ENCODE measurements around the gene SLC26A9.
"Not testable (repeated sequence)": the region's sequence is repeated elsewhere in the genome, so short reads cannot be mapped to it uniquely, and the experiment has no call there.

The SLC26A9 gene

DNA sequence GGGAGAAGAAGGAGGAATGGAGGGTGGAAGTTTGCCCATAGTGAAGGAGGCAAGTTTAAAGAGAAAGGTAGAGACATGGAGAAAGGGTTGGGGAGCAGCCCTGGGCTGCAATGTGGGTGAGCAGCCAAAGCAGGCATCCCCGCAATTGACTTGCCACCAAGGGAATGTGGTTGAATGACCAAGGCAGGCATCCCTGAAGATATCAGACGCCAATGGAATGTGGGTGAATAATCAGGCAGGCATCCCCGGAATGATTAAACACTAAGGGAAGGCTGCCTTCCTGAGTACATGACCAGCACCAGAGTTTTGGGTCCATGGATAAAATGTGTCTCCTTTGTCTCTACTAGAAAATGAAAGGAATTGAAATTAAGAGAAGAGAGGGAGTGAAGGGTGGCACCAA is 53.5 kb downstream of the SLC26A9 start:
- H3K4me2 ChIP-seq (ENCODE audit: low read length, poor library complexity, severe bottlenecking); H3K4me1 ChIP-seq (ENCODE audit: control insufficient read depth, insufficient read depth, low read depth, low read length); H3K27me3 ChIP-seq (ENCODE audit: control insufficient read depth in 1 of 2, insufficient read depth in 1 of 2, low read length in 2 of 2); H3K36me3 ChIP-seq (ENCODE audit: control insufficient read depth in 1 of 2, insufficient read depth in 2 of 2, low read depth in 1 of 2, low read length in 2 of 2); H2AFZ ChIP-seq (ENCODE audit: low read depth, low read length); H2BK5ac ChIP-seq (ENCODE audit: low read depth, low read length, poor library complexity, severe bottlenecking); H3K9me3 ChIP-seq (ENCODE audit: control insufficient read depth, low read length); H2AK5ac ChIP-seq (ENCODE audit: low read length, severe bottlenecking); H3K18ac ChIP-seq (ENCODE audit: low read depth in 1 of 2, low read length in 2 of 2); H3K9ac ChIP-seq (ENCODE audit: low read length); H3K4me3 ChIP-seq (ENCODE audit: insufficient read depth in 1 of 2, low read depth in 1 of 2, low read length in 2 of 2); H4K91ac ChIP-seq (ENCODE audit: low read length); H3K4ac ChIP-seq (ENCODE audit: low read depth in 1 of 2, low read length in 2 of 2); H3K23ac ChIP-seq (ENCODE audit: low read length in 2 of 2); H2BK12ac ChIP-seq (ENCODE audit: low read length in 2 of 2); H3K79me1 ChIP-seq (replicated peaks; ENCODE audit: low read length, poor library complexity, severe bottlenecking); H3K14ac ChIP-seq (ENCODE audit: low read length in 2 of 2); H2BK15ac ChIP-seq (ENCODE audit: low read depth, poor library complexity, severe bottlenecking); H2BK120ac ChIP-seq (ENCODE audit: low read depth, low read length): not testable (repeated sequence)
- peak; percentile 56 for DNase-seq
- 12% methylated on average over 3 of the region's 3 CpGs for WGBS
- H4K8ac ChIP-seq (ENCODE audit: low read length), result peak overlapping the region; percentile 13
- H3K27ac ChIP-seq (ENCODE audit: low read length, poor library complexity, severe bottlenecking), result peak overlapping the region; percentile 79

DNA sequence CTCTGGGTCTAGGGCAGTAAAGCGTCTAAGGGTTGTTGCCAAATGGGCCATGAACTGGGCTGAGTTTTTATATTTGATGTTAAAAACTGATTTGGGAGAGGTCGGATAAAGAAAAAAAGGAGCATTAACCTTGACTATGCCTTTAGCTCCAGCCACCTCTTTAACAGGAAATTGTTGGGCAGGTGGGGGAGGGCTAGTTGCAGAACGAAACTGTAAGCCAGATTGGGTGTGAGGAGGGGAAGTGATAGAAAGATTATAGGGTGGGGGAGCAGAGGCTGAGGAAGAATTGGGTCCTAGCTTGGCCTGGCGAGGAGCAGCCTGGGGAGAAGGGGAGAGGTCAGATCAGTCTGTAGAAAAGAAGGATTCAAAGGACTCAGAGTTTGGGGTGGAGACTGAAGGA is 54.2 kb downstream of the SLC26A9 start:
- H3K18ac ChIP-seq (ENCODE audit: low read depth in 1 of 2, low read length in 2 of 2); H3K4me2 ChIP-seq (ENCODE audit: low read length, poor library complexity, severe bottlenecking); H3K23ac ChIP-seq (ENCODE audit: low read length in 2 of 2); H2BK12ac ChIP-seq (ENCODE audit: low read length in 2 of 2); H2BK15ac ChIP-seq (ENCODE audit: low read depth, poor library complexity, severe bottlenecking); H2BK120ac ChIP-seq (ENCODE audit: low read depth, low read length); H3K4me1 ChIP-seq (ENCODE audit: control insufficient read depth, insufficient read depth, low read depth, low read length); DNase-seq; H4K8ac ChIP-seq (ENCODE audit: low read length); H3K4ac ChIP-seq (ENCODE audit: low read depth in 1 of 2, low read length in 2 of 2); H3K27me3 ChIP-seq (ENCODE audit: control insufficient read depth in 1 of 2, insufficient read depth in 1 of 2, low read length in 2 of 2); H2AFZ ChIP-seq (ENCODE audit: low read depth, low read length); H3K14ac ChIP-seq (ENCODE audit: low read length in 2 of 2); H3K4me3 ChIP-seq (ENCODE audit: insufficient read depth in 1 of 2, low read depth in 1 of 2, low read length in 2 of 2); H3K36me3 ChIP-seq (ENCODE audit: control insufficient read depth in 1 of 2, insufficient read depth in 2 of 2, low read depth in 1 of 2, low read length in 2 of 2); H4K91ac ChIP-seq (ENCODE audit: low read length); H3K9ac ChIP-seq (ENCODE audit: low read length); H3K9me3 ChIP-seq (ENCODE audit: control insufficient read depth, low read length); H3K79me1 ChIP-seq (replicated peaks; ENCODE audit: low read length, poor library complexity, severe bottlenecking): not testable (repeated sequence)
- 80% methylated on average over 4 of the region's 4 CpGs for WGBS
- H2AK5ac ChIP-seq (ENCODE audit: low read length, severe bottlenecking), result peak overlapping the region; percentile 33
- peak overlapping the region; percentile 48 for H3K27ac ChIP-seq (ENCODE audit: low read length, poor library complexity, severe bottlenecking)
- H2BK5ac ChIP-seq (ENCODE audit: low read depth, low read length, poor library complexity, severe bottlenecking), result peak overlapping the region; percentile 11

DNA sequence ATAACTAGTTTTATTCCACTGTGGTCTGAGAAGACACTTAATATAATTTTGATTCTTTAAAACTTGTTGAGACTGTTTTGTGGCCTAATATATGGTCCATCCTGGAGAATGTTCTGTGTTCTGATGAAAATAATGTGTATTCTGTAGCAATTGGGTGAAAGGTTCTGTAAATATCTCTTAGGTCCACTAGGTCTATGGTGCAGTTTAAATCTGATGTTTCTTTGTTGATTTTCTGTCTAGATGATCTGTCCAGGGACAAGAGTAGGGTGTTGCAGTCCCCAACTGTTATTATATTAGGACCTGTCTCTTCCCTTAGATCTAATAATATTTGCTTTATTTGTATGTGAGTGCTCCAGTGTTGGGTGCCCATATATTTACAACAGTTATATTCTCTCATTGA is 59.5 kb downstream of the SLC26A9 start:
- H3K36me3 ChIP-seq (ENCODE audit: control insufficient read depth in 1 of 2, insufficient read depth in 2 of 2, low read depth in 1 of 2, low read length in 2 of 2), result no peaks in the 10 kb centered on the region
- H2BK5ac ChIP-seq (ENCODE audit: low read depth, low read length, poor library complexity, severe bottlenecking), result no peak overlapping the region
- no peak overlapping the region for H3K4me3 ChIP-seq (ENCODE audit: insufficient read depth in 1 of 2, low read depth in 1 of 2, low read length in 2 of 2)
- no peak overlapping the region for H3K9ac ChIP-seq (ENCODE audit: low read length)
- no peak overlapping the region for H2BK120ac ChIP-seq (ENCODE audit: low read depth, low read length)
- no peak for DNase-seq
- H4K8ac ChIP-seq (ENCODE audit: low read length), result no peak overlapping the region
- no peak overlapping the region for H3K4ac ChIP-seq (ENCODE audit: low read depth in 1 of 2, low read length in 2 of 2)
- no peak overlapping the region for H3K14ac ChIP-seq (ENCODE audit: low read length in 2 of 2)
- no peak overlapping the region for H2BK12ac ChIP-seq (ENCODE audit: low read length in 2 of 2)
- H4K91ac ChIP-seq (ENCODE audit: low read length), result no peak overlapping the region
- no peak overlapping the region for H2BK15ac ChIP-seq (ENCODE audit: low read depth, poor library complexity, severe bottlenecking)
- H3K9me3 ChIP-seq (ENCODE audit: control insufficient read depth, low read length), result peaks cover 19% of the 10 kb centered on the region
- H3K4me1 ChIP-seq (ENCODE audit: control insufficient read depth, insufficient read depth, low read depth, low read length), result no peaks in the 10 kb centered on the region
- H3K23ac ChIP-seq (ENCODE audit: low read length in 2 of 2), result no peak overlapping the region
- H3K79me1 ChIP-seq (replicated peaks; ENCODE audit: low read length, poor library complexity, severe bottlenecking), result no peaks in the 10 kb centered on the region
- peaks cover 0 to 4% of the 10 kb centered on the region in 2 experiments for H3K27me3 ChIP-seq (ENCODE audit: control insufficient read depth in 1 of 2, insufficient read depth in 1 of 2, low read length in 2 of 2)
- H2AFZ ChIP-seq (ENCODE audit: low read depth, low read length), result no peak overlapping the region
- no peak overlapping the region for H3K4me2 ChIP-seq (ENCODE audit: low read length, poor library complexity, severe bottlenecking)
- no peak overlapping the region for H3K18ac ChIP-seq (ENCODE audit: low read depth in 1 of 2, low read length in 2 of 2)
- no peak overlapping the region for H3K27ac ChIP-seq (ENCODE audit: low read length, poor library complexity, severe bottlenecking)
- H2AK5ac ChIP-seq (ENCODE audit: low read length, severe bottlenecking), result no peak overlapping the region

DNA sequence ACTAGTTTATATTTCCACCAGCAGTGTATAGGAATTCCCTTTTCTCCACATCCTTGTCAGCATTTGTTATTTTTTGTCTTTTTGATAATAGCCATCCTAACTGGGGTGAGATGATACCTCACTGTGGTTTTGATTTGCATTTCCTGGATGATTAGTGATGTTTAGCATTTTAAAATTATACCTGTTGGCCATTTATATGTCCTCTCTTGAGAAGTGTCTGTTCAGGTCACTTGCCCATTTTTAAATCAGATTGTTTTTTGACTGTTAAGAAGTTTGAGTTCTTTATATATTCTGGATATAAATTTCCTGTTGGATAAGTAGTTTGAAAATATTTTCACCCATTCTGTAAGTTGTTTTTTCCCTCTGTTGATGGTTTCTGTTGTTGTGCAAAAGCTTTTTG is 62.3 kb downstream of the SLC26A9 start:
- H4K91ac ChIP-seq (ENCODE audit: low read length), result no peak overlapping the region
- no peak overlapping the region for H2BK5ac ChIP-seq (ENCODE audit: low read depth, low read length, poor library complexity, severe bottlenecking)
- no peak overlapping the region for H4K8ac ChIP-seq (ENCODE audit: low read length)
- no peak overlapping the region for H3K9ac ChIP-seq (ENCODE audit: low read length)
- H2AFZ ChIP-seq (ENCODE audit: low read depth, low read length), result no peak overlapping the region
- H2BK15ac ChIP-seq (ENCODE audit: low read depth, poor library complexity, severe bottlenecking), result no peak overlapping the region
- H3K27ac ChIP-seq (ENCODE audit: low read length, poor library complexity, severe bottlenecking), result no peak overlapping the region
- no peak overlapping the region for H3K4me2 ChIP-seq (ENCODE audit: low read length, poor library complexity, severe bottlenecking)
- H3K79me1 ChIP-seq (replicated peaks; ENCODE audit: low read length, poor library complexity, severe bottlenecking), result no peaks in the 10 kb centered on the region
- no peak overlapping the region for H3K23ac ChIP-seq (ENCODE audit: low read length in 2 of 2)
- H3K4me3 ChIP-seq (ENCODE audit: insufficient read depth in 1 of 2, low read depth in 1 of 2, low read length in 2 of 2), result no peak overlapping the region
- no peak overlapping the region for H3K4ac ChIP-seq (ENCODE audit: low read depth in 1 of 2, low read length in 2 of 2)
- no peaks in the 10 kb centered on the region for H3K36me3 ChIP-seq (ENCODE audit: control insufficient read depth in 1 of 2, insufficient read depth in 2 of 2, low read depth in 1 of 2, low read length in 2 of 2)
- H3K27me3 ChIP-seq (ENCODE audit: control insufficient read depth in 1 of 2, insufficient read depth in 1 of 2, low read length in 2 of 2), result peaks cover 2 to 4% of the 10 kb centered on the region in 2 experiments
- no peak overlapping the region for H3K14ac ChIP-seq (ENCODE audit: low read length in 2 of 2)
- H2BK12ac ChIP-seq (ENCODE audit: low read length in 2 of 2), result no peak overlapping the region
- no peaks in the 10 kb centered on the region for H3K4me1 ChIP-seq (ENCODE audit: control insufficient read depth, insufficient read depth, low read depth, low read length)
- no peak overlapping the region for H2AK5ac ChIP-seq (ENCODE audit: low read length, severe bottlenecking)
- DNase-seq, result no peak
- no peak overlapping the region for H3K18ac ChIP-seq (ENCODE audit: low read depth in 1 of 2, low read length in 2 of 2)
- H2BK120ac ChIP-seq (ENCODE audit: low read depth, low read length), result no peak overlapping the region
- peaks cover 29% of the 10 kb centered on the region for H3K9me3 ChIP-seq (ENCODE audit: control insufficient read depth, low read length)
